PC-3 (cell line): ENCODE results near the gene AIPL1. TPM values are rescaled to one million over a fixed set of nuclear protein-coding genes. Genes with fewer than 3 reads are reported as not detected.
A peak's percentile ranks its signal among the peaks of the same experiment; 100 is the strongest.

Experiments
- ATAC-seq: fragments of 200-7000 bp; cut with Tn5 transposase; 2 replicates; pipeline ENCODE4 v1.9.1; 2020; ENCODE audit warnings: mild to moderate bottlenecking, moderate library complexity
- BruUV-seq: library from RNA; stranded (reverse); fragments of 400-500 nt; replicated peaks from 2 replicates; lab custom pipeline; 2021; lab: Mats Ljungman, UMichigan
- CTCF ChIA-PET: fragments of 300-600 bp; sonication (Branson Sonifier 250); formaldehyde crosslinking; loops from one replicate; lab custom pipeline; 2022; ENCODE audit warnings: antibody characterized with exemption; lab: Charles Lee
- POLR2A ChIA-PET: fragments of 300-600 bp; sonication (Branson Sonifier 250); formaldehyde crosslinking; loops from one replicate; lab custom pipeline; 2022; ENCODE audit warnings: antibody characterized with exemption; ENCODE audit not compliant: unreplicated experiment; lab: Charles Lee
- DNase-seq: peaks from one replicate; pipeline ENCODE4 v3.0.0-alpha.2; 2015
- H2AFZ ChIP-seq: fragments of 300-600 bp; sonication (generic); 2 replicates; pipeline ENCODE4 v1.6.0; 2016; ENCODE audit warnings: antibody characterized with exemption, low read length
- H3F3A ChIP-seq: fragments of 300-600 bp; sonication (generic); one replicate; pipeline ENCODE4 v1.6.0; 2017; ENCODE audit warnings: antibody characterized with exemption, low read length, control low read depth, mild to moderate bottlenecking; ENCODE audit not compliant: unreplicated experiment
- H3K27ac ChIP-seq: fragments of 300-600 bp; sonication (generic); 2 replicates; pipeline ENCODE4 v1.5.1; 2016; ENCODE audit warnings: mild to moderate bottlenecking, low read length
- H3K27me3 ChIP-seq: fragments of 300-600 bp; sonication (generic); 2 replicates; pipeline ENCODE4 v1.6.1; 2016; ENCODE audit warnings: low read length, mixed read lengths
- H3K36me3 ChIP-seq: fragments of 300-600 bp; sonication (generic); 2 replicates; pipeline ENCODE4 v1.6.1; 2016; ENCODE audit warnings: low read depth, mixed run types, low read length, mixed read lengths
- H3K4me1 ChIP-seq: fragments of 300-600 bp; sonication (generic); 2 replicates; pipeline ENCODE4 v1.5.1; 2016; ENCODE audit warnings: low read length; ENCODE audit not compliant: insufficient read depth
- H3K4me2 ChIP-seq: fragments of 300-600 bp; sonication (generic); 2 replicates; pipeline ENCODE4 v1.6.0; 2016; ENCODE audit warnings: low read length
- H3K4me3 ChIP-seq: fragments of 300-600 bp; sonication (generic); 2 replicates; pipeline ENCODE4 v1.5.1; 2016; ENCODE audit warnings: mild to moderate bottlenecking, low read length, mixed read lengths
- H3K79me2 ChIP-seq: fragments of 300-600 bp; sonication (generic); 2 replicates; pipeline ENCODE4 v1.6.1; 2017; ENCODE audit warnings: low read length, mixed read lengths
- H3K9ac ChIP-seq: fragments of 300-600 bp; sonication (generic); 2 replicates; pipeline ENCODE4 v1.6.0; 2016; ENCODE audit warnings: mild to moderate bottlenecking, low read length
- H3K9me2 ChIP-seq: fragments of 300-600 bp; sonication (generic); replicated peaks from 2 replicates; pipeline ENCODE4 v1.6.1; 2016; ENCODE audit warnings: mixed run types, low read length, mixed read lengths
- H3K9me3 ChIP-seq: fragments of 300-600 bp; sonication (generic); 2 replicates; pipeline ENCODE4 v1.6.1; 2016; ENCODE audit warnings: low read length, mixed read lengths
- H4K20me1 ChIP-seq: fragments of 300-600 bp; sonication (generic); 2 replicates; pipeline ENCODE4 v1.6.1; 2016; ENCODE audit warnings: low read length, mixed read lengths
- EZH2 ChIP-seq: fragments of 300-600 bp; sonication (generic); IDR thresholded peaks from one replicate; pipeline ENCODE4 v1.6.1; 2017; ENCODE audit warnings: antibody characterized with exemption, mild to moderate bottlenecking, low read length; ENCODE audit not compliant: unreplicated experiment
- EZH2phosphoT487 ChIP-seq: fragments of 300-600 bp; sonication (generic); IDR thresholded peaks from 2 replicates; pipeline ENCODE4 v1.6.1; 2018; ENCODE audit warnings: mild to moderate bottlenecking, antibody characterized with exemption, low read length, borderline replicate concordance
- intact Hi-C: fragments of 100-400 bp; cut with micrococcal nuclease; formaldehyde crosslinking; loops from 2 replicates; pipeline ENCODE4 v1.9.0; 2023
- total RNA-seq: library from RNA; depleted of rRNA; stranded (reverse); fragments of >200 nt; gene quantifications from 2 replicates; pipeline ENCODE4 v1.2.3, GENCODE V29; 2014
- TF ChIP-seq, protein P1 (sequence below): fragments of 300-600 bp; sonication (generic); conservative IDR thresholded peaks from 2 replicates; pipeline ENCODE4 v1.5.1; 2017; ENCODE audit warnings: antibody characterized with exemption, low read depth, mild to moderate bottlenecking, low read length

AIPL1 gene
- total RNA-seq, 1 experiment from 2014 or later, result not detected

DNA sequence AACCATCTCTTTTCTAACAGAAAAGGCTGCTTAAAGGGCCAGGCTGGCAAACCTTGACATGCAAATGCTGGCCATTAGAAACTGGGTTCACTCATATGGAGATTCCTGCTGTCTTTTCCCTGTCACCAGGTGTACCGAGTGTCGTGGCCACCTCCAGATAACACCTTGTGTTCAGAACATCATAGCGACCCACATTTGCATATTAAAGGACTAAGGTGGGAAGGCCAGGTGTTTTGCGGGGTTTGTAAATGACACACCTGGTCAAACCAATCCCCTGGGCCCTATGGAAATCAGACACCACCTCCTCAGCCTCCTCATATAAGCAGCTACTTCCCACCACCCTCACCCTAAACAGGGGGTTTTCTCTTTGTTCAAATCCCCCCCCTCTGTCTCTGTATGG lies 2.5 kb upstream of the AIPL1 start:
- intact Hi-C loops, result no loop called here
- H3K9me2 ChIP-seq, result no peaks in the 10 kb centered on the region
- H3F3A ChIP-seq, result no peaks in the 10 kb centered on the region
- H3K27me3 ChIP-seq, result no peaks in the 10 kb centered on the region
- TF ChIP-seq EZH2, result no peak
- POLR2A ChIA-PET, result no interaction called here
- no peaks in the 10 kb centered on the region for H4K20me1 ChIP-seq
- no TSS peak for BruUV-seq
- CTCF ChIA-PET, result interaction anchor here (0.6 kb wide), 1 partner anchor 775 kb away, joined by 3 read pairs; no protein-coding TSS in a partner anchor
- no peaks in the 10 kb centered on the region for H3K36me3 ChIP-seq
- H3K79me2 ChIP-seq, result no peaks in the 10 kb centered on the region
- H3K4me3 ChIP-seq, result no peak overlapping the region
- no peak overlapping the region for H3K9ac ChIP-seq
- no peak overlapping the region for H2AFZ ChIP-seq
- H3K4me2 ChIP-seq, result no peak overlapping the region
- no peaks in the 10 kb centered on the region for H3K4me1 ChIP-seq
- DNase-seq (no peak), ATAC-seq (no peak)
- H3K27ac ChIP-seq, result no peak overlapping the region
- H3K9me3 ChIP-seq, result no peaks in the 10 kb centered on the region

DNA sequence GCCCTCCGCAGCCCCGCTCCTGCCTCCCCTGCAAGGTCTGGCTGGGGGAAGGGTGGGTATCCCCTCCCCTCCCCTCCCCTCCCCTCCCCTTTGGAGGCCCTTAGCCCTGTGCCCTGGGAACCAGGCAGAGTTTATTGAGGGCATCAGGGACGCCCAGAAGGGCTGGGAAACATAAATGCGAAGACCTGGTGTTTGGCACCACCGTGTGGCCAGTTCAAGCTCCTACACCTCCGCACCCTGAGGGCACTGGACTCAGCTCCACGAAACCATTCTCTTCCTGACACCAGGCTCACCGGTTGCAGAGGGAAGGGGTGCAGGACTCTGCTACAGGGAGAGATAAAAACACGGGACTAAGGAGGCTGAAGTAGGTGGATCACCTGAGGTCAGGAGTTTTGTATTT lies 1.0 kb upstream of the AIPL1 start:
- no peaks in the 10 kb centered on the region for H3K79me2 ChIP-seq
- BruUV-seq, result no TSS peak
- H3K36me3 ChIP-seq, result no peaks in the 10 kb centered on the region
- no peak overlapping the region for H3K4me2 ChIP-seq
- H3K4me3 ChIP-seq, result no peak overlapping the region
- H3K27me3 ChIP-seq, result no peaks in the 10 kb centered on the region
- ChIA-PET CTCF (interaction anchor here (0.6 to 0.9 kb wide), 3 partner anchors 37 to 725 kb away, joined by 3 to 10 read pairs (median 5); no protein-coding TSS in a partner anchor), POLR2A (interaction anchor here (0.6 kb wide), 1 partner anchor 682 kb away, joined by 3 read pairs; no protein-coding TSS in a partner anchor)
- no peak overlapping the region for H3K9ac ChIP-seq
- no peaks in the 10 kb centered on the region for H3F3A ChIP-seq
- H3K4me1 ChIP-seq, result no peaks in the 10 kb centered on the region
- H2AFZ ChIP-seq, result no peak overlapping the region
- TF ChIP-seq, protein P1, sequence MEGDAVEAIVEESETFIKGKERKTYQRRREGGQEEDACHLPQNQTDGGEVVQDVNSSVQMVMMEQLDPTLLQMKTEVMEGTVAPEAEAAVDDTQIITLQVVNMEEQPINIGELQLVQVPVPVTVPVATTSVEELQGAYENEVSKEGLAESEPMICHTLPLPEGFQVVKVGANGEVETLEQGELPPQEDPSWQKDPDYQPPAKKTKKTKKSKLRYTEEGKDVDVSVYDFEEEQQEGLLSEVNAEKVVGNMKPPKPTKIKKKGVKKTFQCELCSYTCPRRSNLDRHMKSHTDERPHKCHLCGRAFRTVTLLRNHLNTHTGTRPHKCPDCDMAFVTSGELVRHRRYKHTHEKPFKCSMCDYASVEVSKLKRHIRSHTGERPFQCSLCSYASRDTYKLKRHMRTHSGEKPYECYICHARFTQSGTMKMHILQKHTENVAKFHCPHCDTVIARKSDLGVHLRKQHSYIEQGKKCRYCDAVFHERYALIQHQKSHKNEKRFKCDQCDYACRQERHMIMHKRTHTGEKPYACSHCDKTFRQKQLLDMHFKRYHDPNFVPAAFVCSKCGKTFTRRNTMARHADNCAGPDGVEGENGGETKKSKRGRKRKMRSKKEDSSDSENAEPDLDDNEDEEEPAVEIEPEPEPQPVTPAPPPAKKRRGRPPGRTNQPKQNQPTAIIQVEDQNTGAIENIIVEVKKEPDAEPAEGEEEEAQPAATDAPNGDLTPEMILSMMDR, result peak; percentile 70
- TF ChIP-seq EZH2phosphoT487 (no peak), EZH2 (no peak)
- no peaks in the 10 kb centered on the region for H4K20me1 ChIP-seq
- no peaks in the 10 kb centered on the region for H3K9me2 ChIP-seq
- DNase-seq, result peak; percentile 73
- ATAC-seq, result peak; percentile 90
- no peaks in the 10 kb centered on the region for H3K9me3 ChIP-seq
- intact Hi-C loops, result no loop called here
- no peak overlapping the region for H3K27ac ChIP-seq

DNA sequence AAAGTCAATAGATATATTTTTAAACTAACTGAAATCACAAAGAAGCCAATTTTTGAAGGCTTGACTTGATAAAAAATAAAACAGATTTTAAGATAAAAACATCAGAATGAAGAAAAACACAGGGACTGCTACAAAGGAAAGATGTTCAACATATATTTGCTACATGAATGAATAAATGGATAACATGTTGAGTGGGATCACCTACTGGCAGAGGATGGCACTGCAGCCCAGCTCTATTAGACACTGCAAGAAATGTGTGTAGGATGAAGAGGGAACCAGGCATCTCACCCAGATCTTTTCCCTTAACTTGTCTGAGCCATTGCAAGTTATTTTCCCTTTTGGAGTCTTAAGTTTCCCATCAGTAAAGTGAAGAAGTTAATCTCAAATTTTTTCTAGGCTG lies 4.2 kb downstream of the AIPL1 start:
- H4K20me1 ChIP-seq, result no peaks in the 10 kb centered on the region
- H3K4me2 ChIP-seq, result no peak overlapping the region
- H3K9ac ChIP-seq, result no peak overlapping the region
- no peak for DNase-seq
- no TSS peak for BruUV-seq
- ChIA-PET POLR2A (no interaction called here), CTCF (no interaction called here)
- TF ChIP-seq, protein P1, result peak; percentile 46
- TF ChIP-seq EZH2, result no peak
- no peaks in the 10 kb centered on the region for H3F3A ChIP-seq
- no peak overlapping the region for H3K27ac ChIP-seq
- intact Hi-C loops, result no loop called here
- no peaks in the 10 kb centered on the region for H3K4me1 ChIP-seq
- H3K36me3 ChIP-seq, result no peaks in the 10 kb centered on the region
- no peaks in the 10 kb centered on the region for H3K9me2 ChIP-seq
- H2AFZ ChIP-seq, result no peak overlapping the region
- H3K9me3 ChIP-seq, result peaks cover 3% of the 10 kb centered on the region; the same call in 1 of the 2 replicates
- H3K79me2 ChIP-seq, result no peaks in the 10 kb centered on the region
- no peaks in the 10 kb centered on the region for H3K27me3 ChIP-seq
- ATAC-seq, result no peak
- no peak overlapping the region for H3K4me3 ChIP-seq
